ENCODE results near the gene GOLGA7B.

Gene GOLGA7B

DNA sequence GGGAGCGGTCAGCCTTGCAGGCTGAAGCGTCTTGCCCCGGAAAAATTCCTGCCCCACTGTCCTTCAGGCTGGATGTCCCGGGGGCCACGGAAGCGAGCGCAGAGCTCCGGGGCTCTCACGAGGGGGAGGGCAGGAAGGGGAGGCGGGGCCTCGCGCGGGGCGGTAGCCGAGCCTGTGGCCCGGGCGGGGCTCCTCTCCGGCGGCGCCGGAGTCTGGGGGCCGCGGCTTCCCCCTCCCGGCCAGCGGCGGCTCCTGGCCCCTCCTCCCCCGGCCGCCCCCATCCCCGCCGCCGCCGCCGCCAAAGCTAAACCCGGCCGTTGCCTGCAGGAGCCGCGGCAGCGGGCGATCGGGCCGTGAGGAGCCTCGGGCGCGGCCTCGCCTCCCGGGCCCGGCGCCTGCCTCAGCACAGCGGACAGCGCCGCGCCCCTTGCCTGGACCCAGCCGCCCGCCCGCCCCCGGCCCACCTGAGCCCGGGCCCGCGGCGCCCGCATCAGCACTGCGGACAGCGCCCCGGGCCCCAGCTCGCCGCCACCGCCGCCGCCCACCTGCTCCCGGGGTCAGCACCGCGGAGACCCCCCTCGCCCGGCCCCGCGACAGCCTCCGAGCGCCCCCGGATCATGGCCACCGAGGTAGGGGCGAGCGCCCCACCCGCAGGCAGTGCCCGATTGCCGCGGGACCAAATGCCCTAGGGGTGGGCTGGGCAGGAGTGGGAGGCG, at the start of gene GOLGA7B:
Gene GOLGA7B (plus strand): TSS at position 157 of the 716 bp plus-strand sequence. CDS start 461 bp downstream, at position 618.
- DNase-seq (ENCODE audit: low read depth): peak; percentile 51

DNA sequence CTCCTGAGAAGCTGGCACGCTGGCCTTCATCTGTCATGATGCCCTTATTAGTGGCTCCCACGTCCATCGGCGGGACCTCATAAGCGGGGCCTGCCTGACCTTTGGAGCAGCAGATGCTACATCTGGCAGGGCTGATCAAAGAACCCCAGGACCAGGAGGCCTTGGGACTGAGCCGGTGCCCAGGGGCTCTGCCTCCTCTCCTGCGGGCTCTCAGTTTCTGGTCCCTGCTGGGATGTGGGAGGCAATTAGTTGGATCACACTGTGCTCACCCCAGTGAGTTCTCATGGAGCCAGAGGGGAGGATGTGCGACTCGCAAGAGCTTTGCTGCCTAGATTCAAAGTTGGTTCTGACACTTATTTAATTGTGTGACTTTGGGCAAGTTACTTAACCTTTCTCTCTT, 49.2 kb upstream of the GOLGA7B start:
- no peak for DNase-seq (ENCODE audit: low read depth)

DNA sequence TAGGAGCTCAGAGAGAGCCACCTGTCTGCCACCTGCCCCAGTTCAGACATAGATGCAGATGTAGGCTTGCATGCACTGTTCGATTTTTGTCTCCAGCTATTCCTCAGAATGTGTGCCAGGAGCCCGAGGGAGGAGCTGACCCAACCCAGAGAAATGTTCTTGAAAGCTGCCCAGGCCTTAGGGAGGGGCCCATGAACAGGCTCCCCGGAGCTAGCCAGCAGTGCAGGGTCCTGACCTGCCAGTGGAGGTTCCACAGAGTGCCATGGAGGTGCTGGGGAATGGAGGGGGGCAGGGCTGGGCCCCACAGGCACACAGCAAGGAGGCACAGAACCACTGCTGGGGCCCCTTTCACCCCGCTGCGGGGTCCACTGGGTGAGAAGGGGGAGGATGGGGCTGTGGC, 48.2 kb upstream of the GOLGA7B start:
- DNase-seq (ENCODE audit: low read depth): no peak

DNA sequence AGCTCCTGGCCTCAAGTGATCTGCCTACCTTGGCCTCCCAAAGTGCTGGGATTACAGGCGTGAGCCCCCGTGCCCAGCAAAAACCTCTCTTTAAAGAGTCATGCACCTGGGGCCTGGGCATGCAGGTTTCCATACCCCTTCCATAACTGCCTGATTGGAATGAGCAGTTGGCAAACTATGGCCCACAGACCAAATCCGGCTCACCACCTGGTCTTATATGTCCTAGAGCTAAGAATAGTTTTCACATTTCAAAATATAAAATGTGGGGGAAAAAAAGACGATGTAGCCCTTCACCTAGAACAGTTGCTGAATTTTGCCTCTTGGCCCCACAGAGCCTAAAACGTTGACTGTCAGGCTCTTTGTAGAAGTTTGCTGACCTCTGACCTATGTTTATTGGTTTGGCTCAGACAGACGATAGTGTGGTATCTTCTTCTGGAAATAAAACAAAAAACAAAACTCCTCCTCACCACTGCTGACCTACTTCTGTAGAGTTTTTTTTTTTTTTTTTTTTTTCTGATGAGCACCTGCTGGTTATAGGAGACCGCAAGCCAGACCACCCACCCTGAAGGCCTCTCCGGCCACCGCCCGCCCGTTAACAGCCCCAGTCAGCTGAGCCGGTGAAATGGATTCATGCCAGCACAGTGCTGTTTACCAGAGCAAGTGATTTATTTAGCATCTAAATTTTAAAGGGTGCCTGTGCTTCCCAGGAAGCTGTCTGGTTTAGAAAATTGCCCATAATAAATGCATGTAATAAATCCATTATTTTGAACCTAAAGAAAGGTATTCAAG, 44.4 kb upstream of the GOLGA7B start:
- DNase-seq (ENCODE audit: low read depth): no peak

DNA sequence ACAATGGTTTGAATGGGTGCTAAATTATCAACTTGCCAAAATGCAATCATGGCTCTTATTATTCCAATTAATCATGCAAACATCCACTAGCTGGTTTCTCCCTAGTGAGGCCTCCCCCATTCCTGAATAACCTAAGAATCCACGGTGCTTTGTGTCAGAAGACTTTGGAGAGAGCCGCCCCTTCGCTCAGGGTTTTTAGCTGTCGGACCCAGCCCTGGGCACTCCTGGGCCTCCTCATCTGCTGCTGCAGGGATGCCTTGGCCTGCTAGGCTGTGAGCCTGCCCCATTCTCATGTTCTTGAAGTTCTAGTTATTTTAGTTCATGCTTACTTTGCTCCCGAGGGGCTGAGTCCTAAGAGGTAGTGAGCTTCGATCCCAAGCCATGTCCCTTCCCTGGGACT, 43.7 kb upstream of the GOLGA7B start:
- no peak for DNase-seq (ENCODE audit: low read depth)

DNA sequence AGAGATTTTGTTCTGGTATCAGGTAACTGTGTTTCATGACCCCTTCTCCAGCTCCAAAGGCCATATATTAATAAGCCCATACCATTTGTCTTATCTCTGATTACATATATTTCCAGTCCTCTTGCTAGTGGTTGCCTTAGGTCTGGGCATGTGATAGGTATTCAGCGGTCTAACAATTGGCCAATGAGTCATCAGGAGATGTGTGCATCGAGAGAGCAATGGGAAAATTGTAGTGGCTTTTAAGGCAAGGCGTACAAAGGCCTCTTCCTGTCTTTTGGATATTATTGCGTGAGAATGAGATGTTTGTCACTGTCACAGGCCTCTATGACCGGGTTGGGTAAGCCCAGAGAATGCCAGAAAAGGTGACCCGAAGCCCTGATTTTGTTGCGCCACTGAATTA, 39.2 kb upstream of the GOLGA7B start:
- DNase-seq (ENCODE audit: low read depth): no peak

DNA sequence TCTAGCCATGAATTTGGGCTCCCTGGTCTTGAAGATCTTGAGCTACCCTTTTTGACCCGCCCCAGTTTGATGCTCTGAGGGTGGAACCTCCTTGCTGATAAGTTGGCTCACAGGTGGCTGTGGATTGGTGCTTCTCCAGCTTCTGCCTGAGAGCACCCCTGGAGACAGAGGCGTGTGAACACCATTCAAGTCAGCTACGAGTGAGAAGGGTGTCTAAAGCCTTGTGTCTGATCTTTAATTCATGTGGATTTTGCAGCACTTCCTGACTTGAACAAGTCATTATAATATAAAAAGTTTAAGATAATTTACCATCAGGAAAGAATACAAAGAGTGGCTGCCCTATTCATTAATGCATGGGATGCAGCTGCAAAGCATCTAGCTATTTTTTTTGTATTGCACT, 37.7 kb upstream of the GOLGA7B start:
- DNase-seq (ENCODE audit: low read depth): no peak

DNA sequence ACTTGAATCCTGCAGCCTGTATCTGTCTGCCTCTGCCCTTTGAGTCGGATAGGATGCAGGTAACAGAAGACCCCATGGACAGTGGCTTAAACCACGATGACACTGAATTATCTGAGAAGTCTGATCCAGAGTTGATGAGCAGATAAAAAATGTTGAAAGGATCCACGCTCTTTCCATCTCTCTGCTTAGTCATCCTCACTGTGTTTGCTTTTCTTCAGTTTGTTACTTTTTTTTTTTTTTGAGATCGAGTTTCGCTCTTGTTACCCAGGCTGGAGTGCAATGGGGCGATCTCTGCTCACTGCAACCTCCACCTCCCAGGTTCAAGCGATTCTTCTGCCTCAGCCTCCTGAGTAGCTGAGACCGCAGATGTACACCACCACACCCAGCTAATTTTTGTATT, 36.9 kb upstream of the GOLGA7B start:
- DNase-seq (ENCODE audit: low read depth): no peak

DNA sequence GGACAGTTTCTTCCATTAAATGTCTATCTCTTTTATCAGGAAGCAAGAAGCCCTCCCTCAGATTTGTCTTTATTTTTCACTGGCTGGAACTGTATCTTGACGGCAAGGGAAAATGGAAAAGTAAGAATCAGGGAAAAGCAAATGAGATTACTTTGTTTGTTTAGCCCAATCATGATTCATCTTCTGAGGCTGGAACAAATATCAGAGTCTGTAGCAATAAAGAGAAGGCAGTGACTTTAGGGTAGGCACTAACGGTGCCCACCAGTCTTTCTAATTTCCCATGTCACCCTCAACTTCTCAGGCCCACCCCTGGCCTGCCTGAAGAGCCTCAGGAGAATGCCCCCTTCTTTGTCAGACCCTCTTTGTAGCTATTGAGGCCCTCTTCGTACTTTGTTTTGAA, 36.3 kb upstream of the GOLGA7B start:
- no peak for DNase-seq (ENCODE audit: low read depth)

DNA sequence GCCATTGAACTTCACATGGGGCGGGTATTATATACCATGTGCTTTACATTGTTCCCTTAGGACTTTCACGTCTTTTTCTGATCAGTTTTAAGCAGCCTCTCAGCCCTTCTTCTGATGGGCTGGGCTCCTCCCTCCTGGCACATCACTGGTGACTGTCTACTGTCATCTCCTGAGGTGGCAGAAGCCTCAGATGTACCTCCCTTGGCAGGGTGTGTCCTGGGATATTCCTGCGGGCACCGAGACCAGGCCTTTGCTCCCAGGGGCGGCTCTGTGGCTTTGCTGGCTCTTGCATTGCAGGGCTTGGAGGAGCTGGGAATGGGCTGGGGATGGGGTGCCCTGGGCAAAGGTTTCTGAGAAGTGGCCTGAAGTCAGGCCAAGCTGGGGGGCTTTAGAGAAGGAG, 34.6 kb upstream of the GOLGA7B start:
- DNase-seq (ENCODE audit: low read depth): no peak

DNA sequence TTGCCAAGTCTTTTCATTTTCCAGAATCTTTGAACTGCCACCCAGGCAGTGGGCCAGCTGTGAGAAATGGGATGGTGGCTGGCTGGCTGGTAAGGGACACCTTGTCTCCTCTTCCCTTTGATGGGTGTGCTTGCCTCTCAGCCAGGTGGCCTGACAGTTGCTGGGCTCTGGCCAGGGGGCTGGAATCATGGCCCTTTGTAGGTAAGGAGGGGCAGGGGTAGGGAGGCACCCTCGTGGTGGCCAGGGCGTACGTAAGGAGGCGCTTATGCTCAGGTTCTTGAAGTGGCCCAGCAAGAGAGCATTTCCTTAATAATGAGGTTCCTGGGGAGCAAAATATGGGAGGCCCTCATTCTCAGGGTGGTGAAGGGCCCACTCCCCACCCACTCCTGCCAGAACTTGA, 33.0 kb upstream of the GOLGA7B start:
- no peak for DNase-seq (ENCODE audit: low read depth)

DNA sequence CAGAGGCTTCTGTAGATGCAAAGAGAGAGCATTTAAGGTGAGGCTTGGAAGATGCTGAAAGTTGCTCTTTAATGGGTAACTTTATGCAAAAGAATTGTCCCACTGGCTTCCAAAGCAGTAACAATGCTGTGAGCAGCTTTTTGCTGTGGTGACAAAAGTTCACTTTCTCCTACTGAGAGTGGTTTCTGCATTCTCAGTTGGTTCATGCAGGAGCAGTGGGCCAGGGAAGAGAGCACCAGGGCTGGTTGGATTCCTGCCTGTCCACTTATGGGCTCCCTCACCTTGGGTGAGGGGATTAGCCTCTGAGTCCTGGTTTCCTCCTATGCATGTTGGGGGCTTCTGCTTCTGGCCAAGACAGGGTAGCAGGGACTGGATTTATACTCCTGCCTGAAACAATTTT, 31.1 kb upstream of the GOLGA7B start:
- DNase-seq (ENCODE audit: low read depth): no peak

DNA sequence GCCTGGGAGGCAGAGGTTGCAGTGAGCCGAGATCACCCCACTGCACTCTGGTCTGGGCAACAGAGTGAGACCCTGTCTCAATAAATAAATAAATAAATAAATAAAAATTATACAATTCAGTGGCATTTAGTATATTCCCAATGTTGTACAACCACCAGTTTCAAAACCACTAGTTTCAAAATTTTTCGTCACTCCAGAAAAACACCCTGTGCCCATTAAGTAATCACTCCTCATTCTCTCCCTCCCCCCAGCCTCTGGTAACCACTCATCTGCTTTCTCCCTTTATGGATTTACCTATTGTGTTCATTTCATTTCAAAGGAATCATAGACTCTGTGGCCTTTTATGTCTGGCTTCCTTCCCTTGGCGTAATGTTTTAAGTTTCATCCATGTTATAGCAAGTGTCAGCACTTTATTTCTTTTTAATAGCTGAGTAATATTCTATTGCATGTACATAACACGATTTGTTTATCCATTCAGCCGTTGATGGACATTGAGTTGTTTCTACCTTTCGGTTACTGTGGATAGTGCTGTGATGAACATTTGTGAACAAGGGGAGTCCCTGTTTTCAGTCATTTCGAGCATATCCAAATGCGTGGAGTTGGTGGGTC, 29.4 kb upstream of the GOLGA7B start:
- no peak for DNase-seq (ENCODE audit: low read depth)

DNA sequence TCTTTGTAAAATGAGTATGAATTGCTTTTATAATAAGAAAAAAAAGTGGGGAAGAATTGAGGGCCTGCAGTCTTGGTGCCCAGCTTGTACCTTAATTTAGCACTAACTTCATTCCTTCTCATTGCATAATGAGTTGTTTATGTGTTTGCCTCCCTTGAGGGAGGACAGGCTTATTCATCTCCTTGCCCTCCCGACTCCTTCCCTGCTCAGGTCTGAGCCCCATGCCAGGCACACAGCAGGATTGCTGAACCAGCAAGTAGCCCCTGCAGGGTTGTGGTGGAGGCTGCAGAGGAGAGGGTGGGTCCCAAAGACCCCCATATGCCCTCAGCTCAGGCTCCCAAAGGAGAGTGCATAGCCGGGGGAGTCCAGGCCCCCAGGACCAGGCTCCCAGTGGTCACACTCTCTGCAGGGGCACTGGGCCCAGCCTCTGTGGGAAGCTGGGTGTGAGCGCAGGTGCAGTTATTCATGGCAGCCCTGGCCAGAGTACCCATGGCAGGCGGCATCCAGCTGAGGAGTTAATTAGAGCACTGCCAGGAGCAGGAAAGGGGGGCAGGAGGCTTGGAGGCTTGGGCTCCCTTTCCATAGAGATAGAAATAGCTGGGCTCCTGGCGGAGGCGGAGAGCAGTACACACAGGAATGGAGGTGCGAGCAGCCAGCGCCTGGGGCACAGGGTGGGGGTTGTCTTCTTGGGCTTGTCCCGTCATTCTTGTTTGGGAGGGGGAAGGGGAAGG, 28.2 kb upstream of the GOLGA7B start:
- no peak for DNase-seq (ENCODE audit: low read depth)

DNA sequence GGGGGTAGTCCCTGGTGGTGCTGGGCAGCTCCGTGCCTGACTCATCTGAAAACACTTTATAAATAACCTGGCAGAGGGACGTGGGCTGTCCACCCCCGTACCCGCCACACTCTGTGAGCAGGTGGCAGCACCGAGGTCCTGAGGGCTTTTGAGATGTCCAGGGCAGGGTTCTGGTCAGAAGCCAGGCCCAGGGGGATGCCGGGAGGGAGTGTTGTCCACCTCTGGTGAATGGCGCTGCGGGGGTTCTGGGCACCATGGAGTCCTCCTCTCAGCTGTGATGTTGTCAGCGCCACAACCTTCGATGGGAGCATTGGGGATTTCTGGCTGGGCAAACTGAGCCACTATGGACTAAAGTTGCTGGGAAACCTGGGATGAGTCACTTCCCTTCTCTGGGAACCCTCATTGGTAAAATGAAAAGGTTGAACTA, 27.4 kb upstream of the GOLGA7B start:
- DNase-seq (ENCODE audit: low read depth): no peak

DNA sequence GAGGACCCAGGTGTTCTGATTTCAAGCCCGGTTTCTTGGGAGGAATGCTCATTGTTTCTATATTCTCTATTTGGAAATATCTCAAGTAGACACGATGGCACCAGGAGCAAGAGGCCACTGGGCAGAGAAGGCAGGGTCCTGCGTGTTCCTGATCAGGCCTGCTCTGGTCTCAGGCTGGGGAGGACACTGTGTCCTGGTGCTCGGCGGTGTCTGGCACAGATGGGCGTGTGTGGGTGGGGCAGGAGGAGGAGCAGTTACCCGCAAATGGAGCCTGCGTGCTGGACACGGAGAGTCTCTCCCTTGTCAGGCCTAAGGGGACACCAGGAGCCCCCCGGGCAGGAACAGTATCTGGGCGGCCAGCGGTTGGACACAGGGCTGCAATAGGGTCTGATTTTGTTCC, 25.9 kb upstream of the GOLGA7B start:
- DNase-seq (ENCODE audit: low read depth): no peak

DNA sequence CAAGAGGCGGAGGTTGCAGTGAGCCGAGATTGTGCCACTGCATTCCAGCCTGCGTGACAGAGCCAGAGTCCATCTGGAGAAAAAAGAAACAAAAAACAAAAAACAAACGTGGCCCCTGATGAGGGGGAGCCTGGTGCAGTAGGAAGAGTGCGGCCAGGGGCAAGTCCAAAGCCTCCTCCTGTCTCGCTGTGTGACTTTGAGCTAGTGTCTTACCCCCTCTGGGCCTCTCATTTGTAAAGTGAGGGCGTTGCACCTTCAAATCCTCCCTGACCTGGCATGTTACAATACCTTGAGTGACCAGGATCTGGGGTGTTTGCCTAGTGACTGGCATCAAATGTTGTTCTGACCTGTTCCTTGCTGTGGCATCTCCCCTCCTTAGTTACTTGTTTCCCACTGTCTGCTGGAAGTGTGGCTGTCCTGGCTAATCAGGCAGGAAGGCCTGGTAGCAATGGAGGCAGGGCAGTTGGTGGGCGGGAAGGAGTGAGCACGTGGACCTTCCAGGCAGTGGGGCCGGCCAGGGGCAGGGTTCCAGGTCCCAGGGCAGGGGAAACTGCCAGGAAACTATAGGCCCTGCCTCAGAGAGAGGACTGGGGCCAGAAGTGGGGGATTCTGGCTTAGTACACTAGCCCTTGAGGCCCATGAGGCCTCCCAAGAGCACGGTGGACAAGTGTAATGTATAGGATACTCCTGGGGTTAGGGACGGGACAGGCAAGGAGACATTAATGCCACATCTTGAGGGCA, 24.5 kb upstream of the GOLGA7B start:
- no peak for DNase-seq (ENCODE audit: low read depth)

DNA sequence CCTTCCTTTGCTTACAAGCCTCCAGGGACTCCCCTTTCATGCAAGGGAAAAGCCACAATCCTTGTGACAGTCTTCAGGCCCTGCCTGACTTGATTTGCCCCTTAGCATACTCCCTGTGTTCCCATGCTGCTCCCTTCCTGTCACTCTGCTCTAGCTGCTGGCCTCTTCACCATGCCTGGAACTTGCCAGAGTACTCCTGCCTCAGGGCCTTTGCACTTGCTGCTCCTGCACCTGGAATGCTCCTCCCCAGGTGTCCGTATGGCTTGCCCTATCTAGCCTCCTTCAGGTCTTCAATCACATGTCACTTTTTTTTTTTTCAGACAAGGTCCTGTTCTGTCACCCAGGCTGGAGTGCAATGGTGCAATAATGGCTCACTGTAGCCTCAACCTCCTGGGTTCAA, 22.8 kb upstream of the GOLGA7B start:
- no peak for DNase-seq (ENCODE audit: low read depth)

DNA sequence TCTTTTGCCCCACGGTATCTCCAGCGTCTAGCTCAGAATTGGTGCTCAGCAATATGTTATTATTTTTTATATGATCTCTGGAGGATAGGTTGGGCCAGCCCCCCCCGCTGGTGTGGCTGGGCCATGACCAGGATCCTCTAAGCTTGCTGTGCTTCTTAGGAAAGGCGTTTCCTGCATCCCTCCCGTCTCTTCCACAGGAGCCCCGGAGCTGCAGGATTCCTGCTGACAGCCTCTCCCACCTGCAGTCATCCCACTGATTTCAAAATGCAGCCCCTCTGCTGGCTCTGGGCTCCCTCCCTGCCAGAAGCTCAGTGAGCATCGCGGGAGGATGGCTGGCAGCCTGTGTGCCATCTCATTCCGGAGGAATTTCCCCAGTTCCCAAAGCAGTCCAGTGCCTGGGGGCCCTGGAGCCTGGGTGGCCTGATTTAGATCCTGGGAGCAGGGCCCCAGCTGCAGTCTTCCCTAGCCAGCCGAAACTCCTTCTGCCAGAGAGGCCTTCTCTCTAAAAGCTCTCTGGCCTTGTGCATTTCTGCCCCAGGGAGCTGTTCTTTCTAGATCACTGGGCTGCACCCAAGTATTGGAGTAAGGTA, 21.8 kb upstream of the GOLGA7B start:
- no peak for DNase-seq (ENCODE audit: low read depth)

DNA sequence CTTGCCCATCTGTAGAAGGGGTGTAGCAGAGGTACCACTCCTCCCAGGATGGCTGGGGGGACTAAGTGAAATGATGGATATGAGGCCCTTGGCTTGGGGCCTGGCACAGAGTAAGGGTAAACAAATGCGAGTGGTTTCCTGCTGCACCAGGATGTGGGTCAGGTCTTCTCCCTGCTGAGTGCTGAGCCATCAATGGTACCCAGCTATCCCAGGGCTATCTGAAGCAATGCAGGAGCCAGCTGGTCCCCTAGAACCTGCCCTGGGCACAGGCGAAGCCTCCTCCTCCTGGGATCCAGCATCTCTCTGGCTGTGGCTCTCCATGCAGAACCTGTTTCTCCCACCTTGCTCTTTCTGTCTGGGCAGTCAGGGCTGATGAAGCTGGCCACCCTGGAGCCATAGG, 20.9 kb upstream of the GOLGA7B start:
- DNase-seq (ENCODE audit: low read depth): no peak

DNA sequence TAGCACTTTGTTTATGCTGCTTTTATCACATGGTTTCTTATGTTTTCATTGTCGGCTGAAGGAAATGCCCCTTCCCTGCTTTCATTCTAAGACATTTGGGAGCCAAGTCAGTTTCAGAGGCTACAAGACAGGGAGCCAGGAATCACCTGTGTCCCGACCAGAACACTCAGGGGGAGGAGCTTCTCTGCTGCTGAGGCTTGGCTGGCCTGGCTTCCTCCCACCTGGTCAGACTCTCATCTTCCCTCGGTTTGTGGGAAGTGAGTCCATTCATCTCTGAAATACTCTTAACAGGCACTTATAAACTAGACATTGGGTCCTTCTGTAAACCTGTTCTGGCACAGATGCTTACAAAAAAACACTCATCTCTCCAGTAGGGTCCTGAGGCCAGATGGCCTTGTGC, 19.6 kb upstream of the GOLGA7B start:
- DNase-seq (ENCODE audit: low read depth): no peak

DNA sequence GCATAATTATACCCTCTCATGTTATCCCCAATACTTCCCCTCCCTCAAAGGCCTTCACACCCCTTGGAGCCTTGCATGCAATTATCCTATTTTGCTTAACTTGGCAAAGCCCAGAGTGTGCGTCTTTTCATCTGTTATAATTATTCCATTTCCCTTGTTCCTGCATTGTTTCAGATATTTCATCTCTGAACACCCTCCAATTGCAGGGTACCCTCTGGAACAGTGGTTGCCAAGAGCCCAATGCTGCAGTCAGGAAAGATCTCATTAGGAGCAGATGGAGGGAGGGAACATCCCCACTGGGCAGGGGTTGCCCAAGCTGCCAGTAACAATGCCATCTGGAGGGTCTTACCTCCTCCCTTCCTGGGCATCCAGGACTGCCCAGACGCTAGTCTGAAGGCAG, 18.4 kb upstream of the GOLGA7B start:
- DNase-seq (ENCODE audit: low read depth): no peak
